PFSK-1 (cell line): Measurements from ENCODE around the gene MGAT4B.

Experiments
- FOXP2 ChIP-seq: optimal IDR thresholded peaks from 2 replicates; pipeline ENCODE3; 2011; ENCODE audit warnings: borderline replicate concordance, control low read depth, inconsistent platforms; ENCODE audit not compliant: insufficient read depth; ENCODE audit errors: extremely low read length, extremely low read depth
- POLR2AphosphoS5 ChIP-seq: IDR thresholded peaks from 2 replicates; pipeline ENCODE4 v1.6.1; 2012; ENCODE audit warnings: low read depth, mild to moderate bottlenecking, control low read depth, low read length, moderate library complexity
- REST ChIP-seq, 2 experiments: IDR thresholded peaks; 2 replicates each; pipeline versions ENCODE4 v1.6.1 to v1.8.0; 2011 to 2012; ENCODE audit warnings: low read depth in 2 of 2, low read length in 2 of 2, control low read depth in 1 of 2, inconsistent platforms in 1 of 2, mild to moderate bottlenecking in 1 of 2, moderate library complexity in 1 of 2; ENCODE audit not compliant: insufficient read depth in 1 of 2
- SIN3A ChIP-seq: IDR thresholded peaks from 2 replicates; pipeline ENCODE4 v1.6.1; 2012; ENCODE audit warnings: mild to moderate bottlenecking, low read length, moderate library complexity, borderline replicate concordance; ENCODE audit not compliant: insufficient read depth
- TAF1 ChIP-seq: IDR thresholded peaks from 2 replicates; pipeline ENCODE4 v1.6.1; 2012; ENCODE audit warnings: low read length, control low read depth, borderline replicate concordance; ENCODE audit not compliant: insufficient read depth

Gene MGAT4B

GRCh38 chr5:179783128-179783527, 23.5 kb downstream of the MGAT4B start:
- TF ChIP-seq FOXP2 = no peak
- no peak for TF ChIP-seq SIN3A
- TF ChIP-seq TAF1 = no peak
- TF ChIP-seq POLR2AphosphoS5 = no peak
- TF ChIP-seq REST (IDR thresholded peaks at IDR 0.05; ENCODE audit: insufficient read depth in 1 of 2, low read depth in 2 of 2, low read length in 2 of 2) = no peak

- no peak for TF ChIP-seq TAF1
- no peak for TF ChIP-seq POLR2AphosphoS5
- TF ChIP-seq SIN3A = no peak
- TF ChIP-seq REST (IDR thresholded peaks at IDR 0.05; ENCODE audit: insufficient read depth in 1 of 2, low read depth in 2 of 2, low read length in 2 of 2) = no peak
- no peak for TF ChIP-seq FOXP2
These were observed 24.8 kb downstream of the MGAT4B start for GRCh38 chr5:179781846-179782245.

- TF ChIP-seq REST (IDR thresholded peaks at IDR 0.05; ENCODE audit: insufficient read depth in 1 of 2, low read depth in 2 of 2, low read length in 2 of 2) (no peak), FOXP2 (no peak), SIN3A (no peak), POLR2AphosphoS5 (no peak), TAF1 (no peak)
These were observed 26.3 kb downstream of the MGAT4B start for GRCh38 chr5:179780362-179780761.

DNA sequence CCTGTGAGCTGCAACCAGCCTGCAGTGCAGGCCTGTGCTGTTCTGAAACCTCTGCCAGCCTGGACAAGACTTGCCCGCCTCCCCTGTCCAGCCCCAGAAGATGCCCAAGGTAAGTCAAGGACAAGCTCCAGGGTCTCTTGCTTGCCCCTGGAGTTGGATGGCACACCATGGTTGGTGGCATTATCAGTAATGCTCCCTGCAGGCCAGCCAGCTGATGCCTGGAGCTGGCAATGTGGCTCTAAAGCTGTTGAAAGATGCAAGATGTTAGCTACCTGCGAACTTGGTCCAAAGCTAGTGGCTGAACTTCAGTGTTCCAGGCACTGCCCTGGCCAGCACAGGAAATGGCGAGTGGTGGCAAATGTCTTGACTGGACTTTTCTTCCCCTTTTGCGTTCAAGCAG, 26.8 kb downstream of the MGAT4B start:
- TF ChIP-seq FOXP2 (no peak), REST (IDR thresholded peaks at IDR 0.05; ENCODE audit: insufficient read depth in 1 of 2, low read depth in 2 of 2, low read length in 2 of 2) (no peak), TAF1 (no peak)

DNA sequence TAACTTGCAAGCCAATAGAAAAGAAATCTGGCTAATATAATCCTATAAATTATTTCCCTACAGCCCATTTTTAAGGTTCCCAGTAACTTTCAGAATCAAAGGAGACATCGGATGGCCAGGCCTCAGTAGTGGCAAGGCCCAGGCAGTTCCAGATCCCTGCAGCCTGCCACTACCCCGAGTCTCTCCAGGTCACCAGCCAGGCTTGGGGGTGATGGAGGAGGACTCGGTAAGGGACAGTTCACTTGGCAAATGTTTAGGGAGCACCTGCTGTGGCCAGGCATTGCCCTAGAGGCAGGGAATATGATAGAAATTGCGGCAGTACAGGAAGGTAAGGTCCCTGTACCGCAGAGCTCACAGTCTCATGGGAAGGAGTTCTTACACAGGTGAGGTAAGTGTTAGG, 28.1 kb downstream of the MGAT4B start:
- no peak for TF ChIP-seq TAF1
